ENCODE results near the gene CABCOCO1. TPM values are rescaled to one million over a fixed set of nuclear protein-coding genes. Genes with fewer than 3 reads are reported as not detected.

Gene CABCOCO1
- total and polyA plus RNA-seq, 10 of the 15 experiments (the other 5 are each of a cell fraction or from before 2014, with no cell fraction given) = not detected

GRCh38 chr10:61639952-61640351 lies 22.8 kb upstream of the CABCOCO1 start:
- intact Hi-C loops (cut with micrococcal nuclease; ENCODE audit: unreplicated experiment) = no loop called here
- ChIA-PET POLR2A (no interaction called here), RAD21 (ENCODE audit: unreplicated experiment) (no interaction called here), SMC1A (ENCODE audit: uncharacterized antibody, unreplicated experiment) (no interaction called here), CTCF (no interaction called here)
- Histone ChIP-seq H3K36me3 (ENCODE audit: control insufficient read depth in 2 of 2, insufficient read depth in 2 of 2, low read length in 1 of 2) (no peaks in the 10 kb centered on the region), H2AFZ (ENCODE audit: control insufficient read depth, low read depth, low read length) (no peak overlapping the region), H3K27ac (ENCODE audit: control insufficient read depth, insufficient read depth) (no peak overlapping the region), H3K9me3 (replicated peaks; ENCODE audit: control insufficient read depth, insufficient read depth, low read length) (no peaks in the 10 kb centered on the region), H3K4me3 (no peak overlapping the region), H3K4me2 (ENCODE audit: control insufficient read depth, insufficient read depth) (no peak overlapping the region), H3K9ac (ENCODE audit: control insufficient read depth, insufficient read depth, low read length) (no peak overlapping the region), H3K27me3 (replicated peaks in 1 of 2; ENCODE audit: control insufficient read depth in 2 of 2, insufficient read depth in 2 of 2, low read length in 1 of 2) (no peaks in the 10 kb centered on the region), H3K79me2 (ENCODE audit: control insufficient read depth, insufficient read depth, low read length) (no peaks in the 10 kb centered on the region), H4K20me1 (ENCODE audit: control insufficient read depth, insufficient read depth) (no peaks in the 10 kb centered on the region), H3K4me1 (ENCODE audit: control insufficient read depth, insufficient read depth, low read length) (no peaks in the 10 kb centered on the region)
- DNase-seq (ENCODE audit: low read depth, low spot score) = no peak
- no peak for ATAC-seq
- WGBS (ENCODE audit: insufficient coverage, insufficient replicate concordance, low lambda C conversion rate, missing lambda C conversion rate) = 19% methylated on average over 4 of the region's 4 CpGs
- no peak for FAIRE-seq
- no TSS peak for BruUV-seq (replicated peaks)
- no peak for TF ChIP-seq TCF3 (IDR thresholded peaks at IDR 0.05; ENCODE audit: borderline replicate concordance, insufficient read depth, low read depth, low read length)
- TF ChIP-seq IRF5 (IDR thresholded peaks at IDR 0.05; ENCODE audit: borderline replicate concordance) = no peak
- TF ChIP-seq NR2C1 (IDR thresholded peaks at IDR 0.05) = no peak
- TF ChIP-seq CBX5 (IDR thresholded peaks at IDR 0.05; ENCODE audit: low read depth) = no peak
- no peak for TF ChIP-seq JUND (IDR thresholded peaks at IDR 0.05; ENCODE audit: low read depth, low read length)
- TF ChIP-seq MAX (IDR thresholded peaks at IDR 0.05; ENCODE audit: low read depth, low read length) = no peak
- TF ChIP-seq MEF2B (IDR thresholded peaks at IDR 0.05; ENCODE audit: partially characterized antibody, poor library complexity, severe bottlenecking) = no peak
- TF ChIP-seq CBX3 (IDR thresholded peaks at IDR 0.05; ENCODE audit: borderline replicate concordance, low read depth) = no peak
- no peak for TF ChIP-seq GATAD2B (conservative IDR thresholded peaks at IDR 0.05; ENCODE audit: low read depth)
- TF ChIP-seq E2F8 (IDR thresholded peaks at IDR 0.05; ENCODE audit: low read depth, partially characterized antibody) = no peak
- no peak for TF ChIP-seq ZBTB33 (IDR thresholded peaks at IDR 0.05)
- no peak for TF ChIP-seq POLR2AphosphoS2 (IDR thresholded peaks at IDR 0.05; ENCODE audit: low read depth, low read length)
- TF ChIP-seq FOS (IDR thresholded peaks at IDR 0.05; ENCODE audit: borderline replicate concordance, extremely low read depth, insufficient read length) = no peak
- no peak for TF ChIP-seq MEF2A (IDR thresholded peaks at IDR 0.05; ENCODE audit: insufficient read depth, low read depth, low read length)
- TF ChIP-seq IRF3 (IDR thresholded peaks at IDR 0.05) = no peak
- TF ChIP-seq SREBF2 (IDR thresholded peaks at IDR 0.05; ENCODE audit: low read length) = no peak
- TF ChIP-seq CREB1 (IDR thresholded peaks at IDR 0.05; ENCODE audit: low read depth) = no peak
- TF ChIP-seq RUNX3 (IDR thresholded peaks at IDR 0.05; ENCODE audit: low read length) = no peak
- in situ Hi-C loops (cut with MboI) = no loop called here
